ENCODE results near the gene EVA1C.

EVA1C gene

GRCh38 chr21:32370998-32371766, 41.3 kb upstream of the EVA1C start:
- DNase-seq (ENCODE audit: extremely low read depth, low read depth), result no peak
- no peak for TF ChIP-seq CTCF (IDR thresholded peaks at IDR 0.05; ENCODE audit: low read depth, low read length)

GRCh38 chr21:32371913-32372314, 40.6 kb upstream of the EVA1C start:
- DNase-seq (ENCODE audit: extremely low read depth, low read depth), result peak; percentile 64
- TF ChIP-seq CTCF (IDR thresholded peaks at IDR 0.05; ENCODE audit: low read depth, low read length), result no peak

- no peak for DNase-seq (ENCODE audit: extremely low read depth, low read depth)
Observed at GRCh38 chr21:32372755-32373154, 39.8 kb upstream of the EVA1C start.

GRCh38 chr21:32377506-32377905, 35.0 kb upstream of the EVA1C start:
- DNase-seq (ENCODE audit: extremely low read depth, low read depth), result no peak

More at GRCh38 chr21:32372755-32373154, 39.8 kb upstream of the EVA1C start:
- TF ChIP-seq CTCF (IDR thresholded peaks at IDR 0.05; ENCODE audit: low read depth, low read length), result no peak

GRCh38 chr21:32377991-32378390, 34.5 kb upstream of the EVA1C start:
- TF ChIP-seq CTCF (IDR thresholded peaks at IDR 0.05; ENCODE audit: low read depth, low read length), result no peak
- DNase-seq (ENCODE audit: extremely low read depth, low read depth), result no peak

More at GRCh38 chr21:32377506-32377905, 35.0 kb upstream of the EVA1C start:
- no peak for TF ChIP-seq CTCF (IDR thresholded peaks at IDR 0.05; ENCODE audit: low read depth, low read length)

- no peak for DNase-seq (ENCODE audit: extremely low read depth, low read depth)
- TF ChIP-seq CTCF (IDR thresholded peaks at IDR 0.05; ENCODE audit: low read depth, low read length), result no peak
Observed at GRCh38 chr21:32378956-32379355, 33.5 kb upstream of the EVA1C start.

- TF ChIP-seq CTCF (IDR thresholded peaks at IDR 0.05; ENCODE audit: low read depth, low read length), result no peak
- no peak for DNase-seq (ENCODE audit: extremely low read depth, low read depth)
Observed at GRCh38 chr21:32380940-32381339, 31.6 kb upstream of the EVA1C start.

All from AG09319 (cell line).